RPMI7951 (cell line): ENCODE data around the gene HMX1. TPM values are rescaled to one million over a fixed set of nuclear protein-coding genes. Genes with fewer than 3 reads are reported as not detected.

Experiments used
- DNase-seq: peaks from one replicate; pipeline ENCODE4 v3.0.0-alpha.2; 2012; ENCODE audit warnings: low read depth
- total RNA-seq: library from RNA; depleted of rRNA; stranded (reverse); fragments of >200 nt; shearing (Covaris generic); gene quantifications from 2 replicates; pipeline ENCODE4 v1.2.3, GENCODE V29; 2014

HMX1 gene
- total RNA-seq, 1 experiment from 2014 or later: not detected

- no peak for DNase-seq
These were observed 52.0 kb downstream of the HMX1 start for GRCh38 chr4:8819473-8820177.

- no peak for DNase-seq
These were observed 52.6 kb downstream of the HMX1 start for GRCh38 chr4:8819019-8819418.

GRCh38 chr4:8818063-8818881 is 53.4 kb downstream of the HMX1 start:
- no peak for DNase-seq

- no peak for DNase-seq
These were observed 53.9 kb downstream of the HMX1 start for GRCh38 chr4:8817813-8818062.

- no peak for DNase-seq
These were observed 54.4 kb downstream of the HMX1 start for GRCh38 chr4:8817096-8817812.
